Measurements from ENCODE around the gene PRODH.

DNA sequence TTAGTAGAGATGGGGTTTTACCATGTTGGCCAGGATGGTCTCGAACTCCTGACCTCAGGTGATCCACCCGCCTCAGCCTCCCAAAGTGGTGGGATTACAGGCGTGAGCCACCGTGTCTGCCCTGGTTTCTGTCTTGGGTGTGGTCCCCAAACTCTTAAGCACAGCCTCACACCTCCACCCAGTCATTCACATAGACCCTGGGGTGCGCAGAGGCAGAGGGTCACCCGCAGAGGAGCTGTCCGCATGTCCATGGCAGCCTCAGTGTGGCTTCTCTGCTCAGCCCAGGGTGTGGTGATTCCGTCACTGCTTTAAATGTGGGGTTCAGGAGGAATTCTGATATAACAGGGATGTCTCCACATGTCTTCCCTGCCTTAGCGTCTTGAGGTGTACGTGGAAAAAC is 48.5 kb upstream of the PRODH start:
- TF ChIP-seq, protein P1, sequence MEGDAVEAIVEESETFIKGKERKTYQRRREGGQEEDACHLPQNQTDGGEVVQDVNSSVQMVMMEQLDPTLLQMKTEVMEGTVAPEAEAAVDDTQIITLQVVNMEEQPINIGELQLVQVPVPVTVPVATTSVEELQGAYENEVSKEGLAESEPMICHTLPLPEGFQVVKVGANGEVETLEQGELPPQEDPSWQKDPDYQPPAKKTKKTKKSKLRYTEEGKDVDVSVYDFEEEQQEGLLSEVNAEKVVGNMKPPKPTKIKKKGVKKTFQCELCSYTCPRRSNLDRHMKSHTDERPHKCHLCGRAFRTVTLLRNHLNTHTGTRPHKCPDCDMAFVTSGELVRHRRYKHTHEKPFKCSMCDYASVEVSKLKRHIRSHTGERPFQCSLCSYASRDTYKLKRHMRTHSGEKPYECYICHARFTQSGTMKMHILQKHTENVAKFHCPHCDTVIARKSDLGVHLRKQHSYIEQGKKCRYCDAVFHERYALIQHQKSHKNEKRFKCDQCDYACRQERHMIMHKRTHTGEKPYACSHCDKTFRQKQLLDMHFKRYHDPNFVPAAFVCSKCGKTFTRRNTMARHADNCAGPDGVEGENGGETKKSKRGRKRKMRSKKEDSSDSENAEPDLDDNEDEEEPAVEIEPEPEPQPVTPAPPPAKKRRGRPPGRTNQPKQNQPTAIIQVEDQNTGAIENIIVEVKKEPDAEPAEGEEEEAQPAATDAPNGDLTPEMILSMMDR (conservative IDR thresholded peaks at IDR 0.05), result no peak
- TF ChIP-seq EZH2 (IDR thresholded peaks at IDR 0.05; ENCODE audit: low read depth), result no peak

Data from PC-9 (cell line).